Fibroblast of lung (primary cell): ENCODE measurements around the gene ZSCAN16.

Experiments
- EZH2 ChIP-seq: IDR thresholded peaks from 2 replicates; pipeline ENCODE4 v1.5.1; 2012; ENCODE audit warnings: low read length, control low read depth, mild to moderate bottlenecking; ENCODE audit errors: missing control alignments
- TF ChIP-seq, protein P1 (sequence below), 2 donors: IDR thresholded peaks in 1 of 2; conservative IDR thresholded peaks in 1 of 2; 1 replicate in 1 of 2; 2 replicates in 1 of 2; pipeline ENCODE4 v1.5.1; 2011 to 2012; ENCODE audit warnings: low read length in 2 of 2, control low read depth in 1 of 2, inconsistent platforms in 1 of 2, low read depth in 1 of 2, mild to moderate bottlenecking in 1 of 2

DNA sequence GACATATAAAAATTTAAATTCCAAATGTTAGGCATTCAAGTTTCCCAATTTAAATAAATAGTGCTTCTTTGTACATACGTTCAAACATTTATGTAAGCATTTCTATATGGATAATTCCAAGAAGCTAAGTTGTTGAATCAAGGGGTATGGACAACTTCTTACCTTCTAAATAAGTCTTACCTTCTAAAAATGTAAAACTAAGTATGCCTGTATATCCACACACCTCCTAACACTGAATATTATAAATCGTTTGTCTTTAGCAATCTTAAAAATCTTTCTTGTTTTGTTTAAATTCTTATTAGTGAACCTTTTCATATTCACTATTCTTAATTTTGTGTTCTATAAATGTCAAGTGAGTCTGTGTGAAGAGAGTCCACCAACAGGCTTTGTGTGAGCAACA lies 2.5 kb upstream of the ZSCAN16 start:
- TF ChIP-seq, protein P1, sequence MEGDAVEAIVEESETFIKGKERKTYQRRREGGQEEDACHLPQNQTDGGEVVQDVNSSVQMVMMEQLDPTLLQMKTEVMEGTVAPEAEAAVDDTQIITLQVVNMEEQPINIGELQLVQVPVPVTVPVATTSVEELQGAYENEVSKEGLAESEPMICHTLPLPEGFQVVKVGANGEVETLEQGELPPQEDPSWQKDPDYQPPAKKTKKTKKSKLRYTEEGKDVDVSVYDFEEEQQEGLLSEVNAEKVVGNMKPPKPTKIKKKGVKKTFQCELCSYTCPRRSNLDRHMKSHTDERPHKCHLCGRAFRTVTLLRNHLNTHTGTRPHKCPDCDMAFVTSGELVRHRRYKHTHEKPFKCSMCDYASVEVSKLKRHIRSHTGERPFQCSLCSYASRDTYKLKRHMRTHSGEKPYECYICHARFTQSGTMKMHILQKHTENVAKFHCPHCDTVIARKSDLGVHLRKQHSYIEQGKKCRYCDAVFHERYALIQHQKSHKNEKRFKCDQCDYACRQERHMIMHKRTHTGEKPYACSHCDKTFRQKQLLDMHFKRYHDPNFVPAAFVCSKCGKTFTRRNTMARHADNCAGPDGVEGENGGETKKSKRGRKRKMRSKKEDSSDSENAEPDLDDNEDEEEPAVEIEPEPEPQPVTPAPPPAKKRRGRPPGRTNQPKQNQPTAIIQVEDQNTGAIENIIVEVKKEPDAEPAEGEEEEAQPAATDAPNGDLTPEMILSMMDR (conservative IDR thresholded peaks at IDR 0.05 in 1 of 2, IDR thresholded peaks at IDR 0.05 in 1 of 2; ENCODE audit: low read depth in 1 of 2, low read length in 2 of 2): no peak
- no peak for TF ChIP-seq EZH2
